ENCODE results near the gene KAZALD1. TPM values are rescaled to one million over a fixed set of nuclear protein-coding genes. Genes with fewer than 3 reads are reported as not detected.

Gene KAZALD1
- total RNA-seq, 1 donor from 2014 or later = 8.1 TPM

DNA sequence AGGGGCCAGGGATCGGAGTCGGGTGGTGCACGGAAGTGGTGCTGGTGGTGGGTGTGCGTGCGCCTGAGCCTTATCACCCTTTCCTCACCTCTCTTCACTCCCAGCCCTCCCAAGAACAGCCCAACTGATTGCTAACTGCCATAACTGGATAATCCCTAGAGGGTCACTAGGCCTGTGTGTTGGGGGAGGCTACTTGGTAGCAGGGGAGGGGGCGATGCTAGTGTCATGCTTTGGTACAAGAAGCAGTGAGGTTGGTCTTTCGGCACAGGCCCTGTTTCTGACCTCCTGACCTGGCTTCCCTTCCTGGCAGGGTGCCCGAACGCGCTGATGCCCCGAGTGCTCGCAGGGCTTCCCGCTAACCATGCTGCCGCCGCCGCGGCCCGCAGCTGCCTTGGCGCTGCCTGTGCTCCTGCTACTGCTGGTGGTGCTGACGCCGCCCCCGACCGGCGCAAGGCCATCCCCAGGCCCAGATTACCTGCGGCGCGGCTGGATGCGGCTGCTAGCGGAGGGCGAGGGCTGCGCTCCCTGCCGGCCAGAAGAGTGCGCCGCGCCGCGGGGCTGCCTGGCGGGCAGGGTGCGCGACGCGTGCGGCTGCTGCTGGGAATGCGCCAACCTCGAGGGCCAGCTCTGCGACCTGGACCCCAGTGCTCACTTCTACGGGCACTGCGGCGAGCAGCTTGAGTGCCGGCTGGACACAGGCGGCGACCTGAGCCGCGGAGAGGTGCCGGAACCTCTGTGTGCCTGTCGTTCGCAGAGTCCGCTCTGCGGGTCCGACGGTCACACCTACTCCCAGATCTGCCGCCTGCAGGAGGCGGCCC, 652 bp downstream of the KAZALD1 start:
- Histone ChIP-seq H3K36me3 (ENCODE audit: insufficient read depth, low read length) (no peaks in the 10 kb centered on the region), H2AFZ (ENCODE audit: low read depth, low read length) (peak overlapping the region; percentile 60), H3K27me3 (ENCODE audit: insufficient read depth, low read length) (peaks cover 4% of the 10 kb centered on the region), H3K9me3 (ENCODE audit: insufficient read depth, low read depth, low read length) (no peaks in the 10 kb centered on the region), H3K4me1 (ENCODE audit: insufficient read depth, low read length) (peaks cover 48% of the 10 kb centered on the region), H3K27ac (ENCODE audit: low read depth, low read length) (no peak overlapping the region), H3K4me3 (ENCODE audit: insufficient read depth, low read depth, low read length) (peak overlapping the region; percentile 93), H3K4me2 (ENCODE audit: low read length) (peak overlapping the region; percentile 95), H4K20me1 (ENCODE audit: insufficient read depth, low read length) (no peaks in the 10 kb centered on the region), H3K9ac (ENCODE audit: low read length) (peak overlapping the region; percentile 25), H3K79me2 (ENCODE audit: insufficient read depth, low read length) (peaks cover 19% of the 10 kb centered on the region)
- no peak for DNase-seq (ENCODE audit: low read depth)
- Mint-ChIP-seq H3K9me3 (ENCODE audit: unreplicated experiment) (no peaks in the 10 kb centered on the region), H3K36me3 (ENCODE audit: low read depth, unreplicated experiment) (peaks cover 5% of the 10 kb centered on the region), H3K4me1 (ENCODE audit: low read depth, unreplicated experiment) (peaks cover 16% of the 10 kb centered on the region), H3K27ac (ENCODE audit: unreplicated experiment) (peak overlapping the region; percentile 95), H3K4me3 (ENCODE audit: unreplicated experiment) (peak overlapping the region; percentile 85), H3K27me3 (ENCODE audit: low read depth, unreplicated experiment) (peaks cover 24% of the 10 kb centered on the region)
- TF ChIP-seq CTCF (IDR thresholded peaks at IDR 0.05; ENCODE audit: insufficient read depth, low read depth, low read length) = no peak
- TF ChIP-seq EZH2 (IDR thresholded peaks at IDR 0.05; ENCODE audit: insufficient read depth, low read length) = no peak
- FAIRE-seq = no peak

- no peaks in the 10 kb centered on the region for H3K9me3 ChIP-seq (ENCODE audit: insufficient read depth, low read depth, low read length)
- Mint-ChIP-seq H3K36me3 (ENCODE audit: low read depth, unreplicated experiment) (peaks cover 5% of the 10 kb centered on the region), H3K27ac (ENCODE audit: unreplicated experiment) (no peak overlapping the region), H3K27me3 (ENCODE audit: low read depth, unreplicated experiment) (peaks cover 27% of the 10 kb centered on the region), H3K4me3 (ENCODE audit: unreplicated experiment) (peak overlapping the region; percentile 70), H3K9me3 (ENCODE audit: unreplicated experiment) (no peaks in the 10 kb centered on the region), H3K4me1 (ENCODE audit: low read depth, unreplicated experiment) (peaks cover 16% of the 10 kb centered on the region)
- H3K4me3 ChIP-seq (ENCODE audit: insufficient read depth, low read depth, low read length) = peak overlapping the region; percentile 93
- peaks cover 51% of the 10 kb centered on the region for H3K4me1 ChIP-seq (ENCODE audit: insufficient read depth, low read length)
- FAIRE-seq = no peak
- peaks cover 15% of the 10 kb centered on the region for H3K79me2 ChIP-seq (ENCODE audit: insufficient read depth, low read length)
- peak overlapping the region; percentile 95 for H3K4me2 ChIP-seq (ENCODE audit: low read length)
- TF ChIP-seq EZH2 (IDR thresholded peaks at IDR 0.05; ENCODE audit: insufficient read depth, low read length) = no peak
- no peak for TF ChIP-seq CTCF (IDR thresholded peaks at IDR 0.05; ENCODE audit: insufficient read depth, low read depth, low read length)
- no peak overlapping the region for H3K9ac ChIP-seq (ENCODE audit: low read length)
- no peaks in the 10 kb centered on the region for H4K20me1 ChIP-seq (ENCODE audit: insufficient read depth, low read length)
- H3K27me3 ChIP-seq (ENCODE audit: insufficient read depth, low read length) = peaks cover 4% of the 10 kb centered on the region
- H3K27ac ChIP-seq (ENCODE audit: low read depth, low read length) = no peak overlapping the region
- H2AFZ ChIP-seq (ENCODE audit: low read depth, low read length) = peak overlapping the region; percentile 60
- no peaks in the 10 kb centered on the region for H3K36me3 ChIP-seq (ENCODE audit: insufficient read depth, low read length)
- no peak for DNase-seq (ENCODE audit: low read depth)
These were observed 1.3 kb downstream of the KAZALD1 start for GRCh38 chr10:101063050-101063525.

All from astrocyte (in vitro differentiated cells and primary cell).